ENCODE results near the gene NFKB2.

Gene NFKB2

DNA sequence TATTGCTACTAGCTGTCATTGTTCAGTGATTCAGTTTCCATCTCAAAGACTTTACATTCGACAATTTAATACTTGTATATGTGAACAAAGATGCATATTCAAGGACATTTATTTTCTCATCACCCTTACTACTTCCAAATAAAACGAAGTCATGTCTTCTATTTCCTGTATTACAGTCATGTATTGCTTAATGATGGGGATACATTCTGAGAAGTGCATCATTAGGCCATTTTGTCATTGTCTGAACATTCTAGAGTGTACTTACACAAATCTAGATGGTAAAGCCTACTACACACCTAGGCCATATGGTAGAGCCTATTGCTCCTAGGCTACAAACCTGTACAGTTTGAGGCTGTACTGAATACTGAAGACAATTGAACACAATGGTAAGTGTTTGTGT lies 49.3 kb downstream of the NFKB2 start:
- no peak for DNase-seq

DNA sequence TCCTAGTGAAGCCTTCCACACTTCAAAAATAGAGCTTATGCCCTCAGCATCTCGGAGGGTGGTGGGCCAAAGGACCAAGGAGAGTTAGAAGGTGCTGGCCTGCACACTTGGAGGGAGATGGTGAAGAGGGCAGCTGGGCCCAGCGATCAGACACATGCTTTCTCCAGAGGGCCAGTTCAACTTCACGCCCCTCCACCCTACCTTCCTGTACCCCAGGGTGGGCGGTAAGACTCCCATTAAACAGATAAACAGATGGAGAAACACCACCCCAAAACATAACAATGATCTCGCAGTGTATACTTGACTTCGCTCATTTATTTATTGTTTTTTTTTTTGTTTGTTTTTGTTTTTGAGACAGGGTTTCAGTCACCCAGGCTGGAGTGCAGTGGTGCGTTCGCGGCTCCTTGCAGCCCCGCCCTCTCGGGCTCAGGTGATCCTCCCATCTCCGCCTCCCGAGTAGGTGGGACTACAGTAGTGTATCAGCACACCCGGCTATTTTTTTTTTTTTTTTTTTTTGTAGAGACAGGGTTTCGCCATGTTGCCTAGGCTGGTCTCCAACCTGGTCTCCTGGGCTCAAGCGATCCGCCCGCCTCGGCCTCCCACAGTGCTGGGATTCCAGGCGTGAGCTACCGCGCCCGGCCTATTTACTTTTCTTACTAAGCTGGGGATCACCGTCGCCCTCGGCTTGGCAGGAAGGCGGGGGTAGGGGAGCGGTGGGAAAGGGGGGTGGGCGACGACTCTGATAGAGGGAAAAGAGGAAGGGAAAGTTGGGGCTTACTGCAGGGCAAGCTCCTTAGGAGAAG lies 54.0 kb downstream of the NFKB2 start:
- peak in 40 of 58 donors; percentile 10 to 80 (median 42) for DNase-seq

DNA sequence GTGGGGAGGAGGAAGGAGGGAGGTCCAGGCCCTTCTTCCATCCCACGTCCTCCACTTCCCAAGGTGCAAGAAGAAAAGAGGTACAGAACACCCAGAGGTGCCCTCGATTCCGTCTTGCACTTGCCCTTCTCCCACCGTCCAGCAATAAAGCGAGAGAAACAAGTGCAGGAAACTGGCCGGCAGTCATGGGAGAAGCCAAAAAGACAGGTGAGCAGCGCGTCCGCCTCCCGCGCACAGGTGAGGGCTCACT lies 54.5 kb downstream of the NFKB2 start:
- peak in 1 of 58 donors; percentile 61 for DNase-seq

DNA sequence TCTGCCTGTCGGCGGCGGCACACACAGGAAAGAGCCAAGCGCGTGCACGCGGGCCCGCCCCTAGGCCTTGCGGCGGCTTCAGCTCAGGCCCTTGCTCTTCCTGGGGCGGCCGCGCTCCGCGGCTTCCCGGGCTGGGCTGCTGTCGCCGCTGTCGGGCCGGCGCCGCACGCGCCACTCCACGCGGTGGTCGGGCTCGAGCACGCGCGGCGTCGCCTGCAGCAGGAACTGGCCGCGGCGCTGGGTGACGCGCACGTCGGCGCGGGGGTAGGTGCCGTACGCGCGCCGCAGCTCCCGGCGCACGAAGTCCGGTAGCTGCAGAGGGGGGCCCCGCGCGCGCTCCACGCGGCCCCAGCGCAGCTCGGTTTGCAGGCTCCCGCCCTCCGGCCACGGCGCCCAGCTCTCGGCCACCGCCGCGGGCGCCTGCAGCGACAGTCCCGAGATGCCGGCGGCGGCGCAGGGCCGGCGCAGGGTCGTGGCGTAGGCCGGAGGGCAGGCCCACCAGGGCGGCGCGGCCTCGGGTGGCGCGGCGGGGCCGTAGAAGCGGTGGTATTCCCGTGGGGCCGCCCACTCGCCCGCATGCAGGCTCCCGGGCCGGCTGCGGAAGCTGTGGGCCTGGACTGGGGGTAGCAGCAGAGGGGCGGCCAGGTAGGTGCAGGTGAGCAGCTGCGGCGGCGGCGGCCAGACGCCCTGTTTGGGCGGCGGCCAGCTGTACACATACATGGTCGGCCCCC lies 55.0 kb downstream of the NFKB2 start:
- peak in 56 of 58 donors; percentile 25 to 90 (median 68) for DNase-seq

DNA sequence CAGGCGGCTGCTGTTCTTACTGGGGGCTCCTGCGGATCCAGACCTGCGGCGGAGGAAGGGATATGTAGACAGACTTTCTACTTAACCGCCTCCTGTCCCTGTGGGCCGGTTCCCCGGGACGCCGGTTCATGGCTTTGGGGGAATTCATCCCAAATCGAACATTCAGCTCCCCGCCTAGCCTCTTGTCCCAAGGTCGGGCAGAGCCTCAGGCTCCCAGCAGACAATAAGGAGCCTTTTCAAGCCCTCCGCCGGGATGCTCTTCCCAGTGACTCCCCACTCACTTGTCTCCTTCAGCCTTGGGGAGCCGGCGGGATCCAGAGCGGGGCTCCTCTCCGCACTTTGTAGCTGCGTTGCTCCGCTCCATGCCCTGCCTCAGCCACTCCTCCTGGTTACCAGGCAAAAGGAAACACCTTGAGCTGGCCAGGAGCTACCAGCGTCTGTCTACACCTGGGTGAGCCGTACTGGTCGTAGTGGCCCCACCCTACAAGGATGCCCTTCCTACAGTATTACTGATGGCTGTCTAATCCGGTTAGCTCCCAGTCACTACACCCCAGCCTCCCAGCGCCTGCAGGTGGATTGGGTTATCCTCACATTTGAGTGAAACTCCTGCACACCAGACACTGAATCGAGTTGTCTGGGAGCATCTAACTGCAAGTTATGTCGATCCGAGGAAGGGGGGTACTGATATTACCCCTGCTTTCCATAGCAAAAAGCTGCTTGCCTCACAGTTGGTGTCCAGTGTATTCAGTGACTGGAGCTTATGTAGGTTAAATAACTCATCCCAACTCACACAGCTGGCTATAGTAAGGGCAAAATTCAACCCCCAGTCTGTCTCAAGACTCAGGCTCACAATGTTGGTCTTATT lies 55.8 kb downstream of the NFKB2 start, which contains the start of gene C10orf95:
Gene C10orf95, minus strand, starts transcription at position 439 of the 865 bp plus-strand sequence. CDS start 450 bp downstream, outside the sequence.
- DNase-seq: peak in 7 of 58 donors; percentile 28 to 47 (median 40)
